Measurements from ENCODE around the gene MRPL53.
"Not testable (repeated sequence)": the region's sequence is repeated elsewhere in the genome, so short reads cannot be mapped to it uniquely, and the experiment has no call there.

The MRPL53 gene

GRCh38 chr2:74502147-74502719, 29.8 kb upstream of the MRPL53 start:
- no peak for DNase-seq

- DNase-seq: no peak
These were observed 29.0 kb upstream of the MRPL53 start for GRCh38 chr2:74501335-74502071.

GRCh38 chr2:74500578-74500946, 28.1 kb upstream of the MRPL53 start:
- DNase-seq: no peak

- DNase-seq: no peak
These were observed 27.6 kb upstream of the MRPL53 start for GRCh38 chr2:74499940-74500577.

- DNase-seq: peak; percentile 41
These were observed 26.9 kb upstream of the MRPL53 start, which contains the start of gene LBX2 for GRCh38 chr2:74499267-74499939. LBX2 (minus strand) TSS chr2:74499603; CDS start chr2:74499537, 66 bp downstream.

GRCh38 chr2:74498500-74499266, 26.2 kb upstream of the MRPL53 start:
- no peak for DNase-seq

- DNase-seq: peak; percentile 27
These were observed 25.5 kb upstream of the MRPL53 start for GRCh38 chr2:74497777-74498499.

GRCh38 chr2:74496997-74497776, 24.7 kb upstream of the MRPL53 start:
- DNase-seq: no peak

GRCh38 chr2:74495440-74495839, 23.0 kb upstream of the MRPL53 start:
- DNase-seq: no peak

GRCh38 chr2:74493546-74493945, 21.1 kb upstream of the MRPL53 start:
- DNase-seq: no peak

- no peak for DNase-seq
These were observed 19.4 kb upstream of the MRPL53 start for GRCh38 chr2:74491648-74492544.

GRCh38 chr2:74489906-74490305, 17.4 kb upstream of the MRPL53 start:
- DNase-seq: no peak

GRCh38 chr2:74488643-74489481, 16.4 kb upstream of the MRPL53 start:
- DNase-seq: no peak

GRCh38 chr2:74486141-74486540, 13.7 kb upstream of the MRPL53 start:
- DNase-seq: no peak

GRCh38 chr2:74483675-74484164, 11.2 kb upstream of the MRPL53 start:
- not testable (repeated sequence) for DNase-seq

GRCh38 chr2:74482801-74483674, 10.6 kb upstream of the MRPL53 start, which contains the start of the genes CCDC142 and TTC31:
CCDC142 (minus strand) TSS chr2:74482998; CDS start chr2:74482837, 161 bp downstream.
TTC31 (plus strand) TSS chr2:74483081; CDS start chr2:74483096, 15 bp downstream.
- peak; percentile 91 for DNase-seq

- DNase-seq: peak; percentile 42
These were observed 9.7 kb upstream of the MRPL53 start for GRCh38 chr2:74481961-74482800.

Measured in activated CD4-positive, alpha-beta T cell treated with anti-CD3 and anti-CD28 coated beads, Interleukin-2, amount 50 U/mL, for 1 hour (primary cell).